Stomach (tissue), 9 donors: ENCODE results near the gene BRSK2. TPM values are rescaled to one million over a fixed set of nuclear protein-coding genes. Genes with fewer than 3 reads are reported as not detected.

Experiments used
- DNase-seq, 2 donors: peaks; one replicate each; pipeline versions ENCODE4 v3.0.0 to v3.0.0-alpha.2; 2013 to 2019
- H3K27ac ChIP-seq, 5 donors: fragments of 200-600 bp in 4 of 5; sonication (generic) in 4 of 5; one replicate each; pipeline ENCODE4 v1.5.1; 2013 to 2019; ENCODE audit warnings: mild to moderate bottlenecking in 1 of 5, moderate library complexity in 1 of 5
- H3K27me3 ChIP-seq, 3 donors: fragments of 200-600 bp; sonication (generic); one replicate each; pipeline ENCODE4 v1.5.1; 2017 to 2019; ENCODE audit warnings: mixed run types in 1 of 3
- H3K36me3 ChIP-seq, 4 donors: fragments of 200-600 bp; sonication (generic); 1 replicate in 3 of 4; 2 replicates in 1 of 4; pipeline ENCODE4 v1.5.1; 2016 to 2019
- H3K4me1 ChIP-seq, 4 donors: fragments of 200-600 bp; sonication (generic); one replicate each; pipeline ENCODE4 v1.5.1; 2016 to 2019
- H3K4me3 ChIP-seq, 4 donors: fragments of 200-600 bp; sonication (generic) in 3 of 4; one replicate each; pipeline ENCODE4 v1.5.1; 2016 to 2019; ENCODE audit warnings: mild to moderate bottlenecking in 1 of 4
- H3K9me3 ChIP-seq, 4 donors: fragments of 200-600 bp; sonication (generic); one replicate each; pipeline ENCODE4 v1.5.1; 2016 to 2019
- CTCF ChIP-seq, 7 experiments: fragments of 450-650 bp in 4 of 7; fragments of 200-600 bp in 3 of 7; sonication (generic) in 3 of 7; IDR thresholded peaks; one replicate each; pipeline ENCODE4 v1.5.1; 2016 to 2019; ENCODE audit warnings: antibody characterized with exemption in 7 of 7, control low read depth in 2 of 7, mild to moderate bottlenecking in 1 of 7
- EP300 ChIP-seq: sonication (generic); formaldehyde crosslinking; IDR thresholded peaks from one replicate; pipeline ENCODE4 v1.6.1; 2017; ENCODE audit warnings: antibody characterized with exemption
- POLR2A ChIP-seq, 4 donors: fragments of 450-650 bp; IDR thresholded peaks; one replicate each; pipeline ENCODE4 v1.6.1; 2016; ENCODE audit warnings: antibody characterized with exemption in 4 of 4, control low read depth in 2 of 4, mild to moderate bottlenecking in 1 of 4, moderate library complexity in 1 of 4
- POLR2AphosphoS5 ChIP-seq, 3 donors: sonication (generic); formaldehyde crosslinking; IDR thresholded peaks; one replicate each; pipeline ENCODE4 v1.6.1; 2016; ENCODE audit warnings: antibody characterized with exemption in 3 of 3
- WGBS, 5 donors: extraction: QIAGEN DNeasy Blood & Tissue Kit in 3 of 5; methylation state at CpG; one replicate each; pipeline versions ENCODE4 v1.1.5 to v1.1.7; 2013 to 2018; 5-methylcytosine and 5-hydroxymethylcytosine counted together
- intact Hi-C: fragments of 100-400 bp; cut with DNase I; formaldehyde crosslinking; loops from one replicate; pipeline ENCODE4 v1.15.1; 2023; ENCODE audit warnings: low total_unique reads
- polyA plus RNA-seq, 3 donors: library from polyadenylated mRNA; stranded (reverse); fragments of 200-250 nt; gene quantifications; one replicate each; pipeline ENCODE4 v1.2.3, GENCODE V29; 2013
- total RNA-seq, 5 donors: library from RNA; depleted of rRNA; stranded (reverse); fragments of >200 nt; gene quantifications; one replicate each; pipeline versions ENCODE4 v1.1.0 to v1.2.3, GENCODE V29; 2014 to 2016
- donor health status: healthy with polysubstance abuse.
- donor health status: Bipolar disorder and iron deficiency.
- donor health status: healthy.

The BRSK2 gene
- total and polyA plus RNA-seq, 8 donors: 1.8 to 6.9 (median 1.8) TPM; not detected in 3

DNA sequence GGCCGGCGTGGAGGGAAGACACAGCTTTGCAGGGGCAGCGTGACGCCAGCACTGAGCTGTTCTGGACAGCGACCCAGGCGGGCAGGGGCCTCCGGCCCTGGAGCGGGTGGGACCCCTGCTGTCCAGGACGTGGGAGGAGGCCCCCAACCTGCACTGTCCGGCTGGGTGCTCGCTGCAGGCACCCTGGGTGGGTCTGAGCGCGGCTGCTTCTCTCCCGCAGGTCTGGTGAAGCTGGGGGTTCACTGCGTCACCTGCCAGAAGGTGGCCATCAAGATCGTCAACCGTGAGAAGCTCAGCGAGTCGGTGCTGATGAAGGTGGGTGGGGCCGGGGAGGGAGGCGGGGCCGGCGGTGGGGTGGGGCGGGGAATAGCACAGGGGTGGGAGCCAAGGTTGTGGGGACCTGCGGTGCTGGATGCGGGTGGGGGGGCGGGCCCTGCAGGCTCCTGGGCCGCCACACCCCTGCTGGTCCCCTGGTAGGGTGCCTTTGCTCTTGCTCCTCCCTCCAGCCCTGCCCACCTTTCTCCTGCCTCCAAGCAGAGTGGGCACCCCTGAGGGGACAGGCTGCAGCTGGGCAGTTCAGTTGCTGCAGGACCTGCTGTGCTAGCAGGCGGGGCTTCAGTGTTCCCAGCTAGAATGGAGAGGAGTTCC lies 46.2 kb downstream of the BRSK2 start:
- Histone ChIP-seq H3K4me1 (peaks cover 16 to 35% (median 27%) of the 10 kb centered on the region in 4 donors), H3K9me3 (no peaks in the 10 kb centered on the region), H3K36me3 (no peaks in the 10 kb centered on the region), H3K27me3 (peaks cover 11 to 77% (median 22%) of the 10 kb centered on the region in 3 donors), H3K27ac (no peak overlapping the region), H3K4me3 (no peak overlapping the region)
- intact Hi-C loops: no loop called here
- 4 to 16% (median 5%) methylated on average over 15 to 29 of the region's 29 CpGs for WGBS, 5 donors
- peak in 1 of 2 donors; percentile 83 for DNase-seq
- TF ChIP-seq EP300: no peak
- no peak for TF ChIP-seq POLR2AphosphoS5 (IDR thresholded peaks at IDR 0.05)
- TF ChIP-seq POLR2A (IDR thresholded peaks at IDR 0.05): no peak
- TF ChIP-seq CTCF (IDR thresholded peaks at IDR 0.05): no peak

- intact Hi-C loops: no loop called here
- peaks cover 16 to 35% (median 27%) of the 10 kb centered on the region in 4 donors for H3K4me1 ChIP-seq
- H3K4me3 ChIP-seq: no peak overlapping the region
- H3K36me3 ChIP-seq: no peaks in the 10 kb centered on the region
- WGBS, 5 donors: 6 to 17% (median 11%) methylated on average over 5 to 13 of the region's 13 CpGs
- TF ChIP-seq POLR2A (IDR thresholded peaks at IDR 0.05): no peak
- TF ChIP-seq EP300: no peak
- TF ChIP-seq POLR2AphosphoS5 (IDR thresholded peaks at IDR 0.05): no peak
- no peak for TF ChIP-seq CTCF (IDR thresholded peaks at IDR 0.05)
- DNase-seq: peak in 1 of 2 donors; percentile 40
- H3K27ac ChIP-seq: peak overlapping the region in 1 of 5 donors; percentile 17
- H3K27me3 ChIP-seq: peaks cover 11 to 78% (median 22%) of the 10 kb centered on the region in 3 donors
- no peaks in the 10 kb centered on the region for H3K9me3 ChIP-seq
Observed at GRCh38 chr11:1436468-1437039, 46.8 kb downstream of the BRSK2 start.

- no peak overlapping the region for H3K4me3 ChIP-seq
- H3K4me1 ChIP-seq: peaks cover 16 to 35% (median 27%) of the 10 kb centered on the region in 4 donors
- no peak for TF ChIP-seq EP300
- TF ChIP-seq POLR2A (IDR thresholded peaks at IDR 0.05): no peak
- peak in 1 of 3 donors; percentile 51 for TF ChIP-seq POLR2AphosphoS5 (IDR thresholded peaks at IDR 0.05)
- no peak for TF ChIP-seq CTCF (IDR thresholded peaks at IDR 0.05)
- 8 to 26% (median 18%) methylated on average over 6 of the region's 6 CpGs; no CpG with 5 or more reads in 1 of the 5 donors for WGBS, 5 donors
- no peaks in the 10 kb centered on the region for H3K36me3 ChIP-seq
- DNase-seq: peak; percentile 83 to 93
- peaks cover 11 to 85% (median 25%) of the 10 kb centered on the region in 3 donors for H3K27me3 ChIP-seq
- H3K9me3 ChIP-seq: no peaks in the 10 kb centered on the region
- peak overlapping the region in 4 of 5 donors; percentile 16 to 37 (median 26) for H3K27ac ChIP-seq
- intact Hi-C loops: no loop called here
Observed at GRCh38 chr11:1437500-1437899, 47.8 kb downstream of the BRSK2 start.

GRCh38 chr11:1438261-1438966 lies 48.7 kb downstream of the BRSK2 start:
- no peak overlapping the region for H3K27ac ChIP-seq
- H3K36me3 ChIP-seq: no peaks in the 10 kb centered on the region
- no peak for TF ChIP-seq POLR2A (IDR thresholded peaks at IDR 0.05)
- TF ChIP-seq EP300: no peak
- no peak for TF ChIP-seq CTCF (IDR thresholded peaks at IDR 0.05)
- TF ChIP-seq POLR2AphosphoS5 (IDR thresholded peaks at IDR 0.05): no peak
- peaks cover 11 to 91% (median 28%) of the 10 kb centered on the region in 3 donors for H3K27me3 ChIP-seq
- intact Hi-C loops: no loop called here
- DNase-seq: peak in 1 of 2 donors; percentile 42
- 25 to 69% (median 36%) methylated on average over 12 to 19 of the region's 19 CpGs for WGBS, 5 donors
- no peaks in the 10 kb centered on the region for H3K9me3 ChIP-seq
- peaks cover 16 to 35% (median 27%) of the 10 kb centered on the region in 4 donors for H3K4me1 ChIP-seq
- H3K4me3 ChIP-seq: no peak overlapping the region
